ENCODE measurements around the gene CHST15.

CHST15 gene

GRCh38 chr10:124117833-124118232 is 24.4 kb upstream of the CHST15 start:
- Histone ChIP-seq H3F3A (ENCODE audit: control insufficient read depth, insufficient read depth) (peaks cover 9% of the 10 kb centered on the region), H3K27me3 (ENCODE audit: control insufficient read depth, low read length) (no peaks in the 10 kb centered on the region), H4K20me1 (ENCODE audit: control insufficient read depth, insufficient read depth, low read depth, low read length) (no peaks in the 10 kb centered on the region), H3K36me3 (ENCODE audit: control insufficient read depth, low read length) (no peaks in the 10 kb centered on the region), H3K4me1 (ENCODE audit: control insufficient read depth, low read length) (peaks cover 43% of the 10 kb centered on the region), H3K4me2 (ENCODE audit: low read length) (no peak overlapping the region), H3K9me3 (ENCODE audit: control insufficient read depth, insufficient read depth, low read length) (no peaks in the 10 kb centered on the region), H3K9me2 (replicated peaks; ENCODE audit: control insufficient read depth, low read length) (no peaks in the 10 kb centered on the region), H3K79me2 (ENCODE audit: control insufficient read depth, low read length) (no peaks in the 10 kb centered on the region), H3K4me3 (ENCODE audit: low read length) (no peak overlapping the region), H3K27ac (ENCODE audit: low read depth, low read length) (no peak overlapping the region)
- TF ChIP-seq CTCF (IDR thresholded peaks at IDR 0.05; ENCODE audit: low read depth, low read length, poor library complexity, severe bottlenecking) (no peak), EZH2phosphoT487 (IDR thresholded peaks at IDR 0.05; ENCODE audit: borderline replicate concordance, low read length) (no peak)

- H3K27ac ChIP-seq (ENCODE audit: low read depth, low read length), result no peak overlapping the region
- no peaks in the 10 kb centered on the region for H3K9me3 ChIP-seq (ENCODE audit: control insufficient read depth, insufficient read depth, low read length)
- H3K36me3 ChIP-seq (ENCODE audit: control insufficient read depth, low read length), result no peaks in the 10 kb centered on the region
- H3K9me2 ChIP-seq (replicated peaks; ENCODE audit: control insufficient read depth, low read length), result no peaks in the 10 kb centered on the region
- no peaks in the 10 kb centered on the region for H3K79me2 ChIP-seq (ENCODE audit: control insufficient read depth, low read length)
- H3K4me2 ChIP-seq (ENCODE audit: low read length), result no peak overlapping the region
- H3K4me1 ChIP-seq (ENCODE audit: control insufficient read depth, low read length), result peaks cover 40% of the 10 kb centered on the region
- H3K4me3 ChIP-seq (ENCODE audit: low read length), result no peak overlapping the region
- no peaks in the 10 kb centered on the region for H4K20me1 ChIP-seq (ENCODE audit: control insufficient read depth, insufficient read depth, low read depth, low read length)
- no peaks in the 10 kb centered on the region for H3K27me3 ChIP-seq (ENCODE audit: control insufficient read depth, low read length)
- no peak for TF ChIP-seq EZH2phosphoT487 (IDR thresholded peaks at IDR 0.05; ENCODE audit: borderline replicate concordance, low read length)
- no peak for TF ChIP-seq CTCF (IDR thresholded peaks at IDR 0.05; ENCODE audit: low read depth, low read length, poor library complexity, severe bottlenecking)
- H3F3A ChIP-seq (ENCODE audit: control insufficient read depth, insufficient read depth), result peaks cover 5% of the 10 kb centered on the region
Observed at GRCh38 chr10:124117511-124117785, 24.1 kb upstream of the CHST15 start.

DNA sequence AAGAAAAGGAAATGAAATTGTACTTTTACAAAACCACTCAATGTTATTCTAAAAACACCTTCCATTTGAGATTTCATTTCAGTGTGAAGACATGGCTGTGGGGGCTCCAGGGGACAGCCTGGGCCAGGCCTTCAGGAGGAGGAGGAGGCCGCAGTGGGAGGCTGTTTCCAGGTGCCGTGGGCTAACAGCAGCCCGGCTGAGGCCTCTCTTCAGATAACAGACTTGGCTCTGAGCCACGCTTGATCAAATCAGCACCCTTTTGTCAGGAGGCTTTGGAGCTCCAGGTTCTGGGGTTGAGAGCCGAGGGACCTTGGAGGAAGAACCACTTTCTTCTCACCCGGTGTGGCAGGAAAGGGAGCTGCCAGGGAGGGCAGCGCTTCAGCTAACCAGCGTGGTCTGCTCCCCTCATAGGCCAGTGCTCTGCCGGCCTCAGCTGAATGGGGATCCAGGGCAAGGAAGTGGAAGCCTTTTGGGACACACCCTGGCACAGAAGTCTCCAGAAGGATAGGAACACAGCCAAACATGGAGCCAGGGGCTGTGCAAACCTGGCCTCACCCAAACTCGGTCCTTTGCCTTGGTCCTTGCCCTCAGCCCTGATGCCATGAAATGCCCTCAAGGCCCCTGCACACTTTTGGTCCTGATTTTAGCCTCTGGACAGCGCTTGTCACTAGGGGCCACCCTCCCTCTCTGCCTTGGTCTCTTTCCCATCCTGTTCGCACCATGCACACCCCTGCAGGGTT is 23.5 kb upstream of the CHST15 start:
- Histone ChIP-seq H3K27me3 (ENCODE audit: control insufficient read depth, low read length) (no peaks in the 10 kb centered on the region), H3K9me3 (ENCODE audit: control insufficient read depth, insufficient read depth, low read length) (no peaks in the 10 kb centered on the region), H3K36me3 (ENCODE audit: control insufficient read depth, low read length) (no peaks in the 10 kb centered on the region), H3K9me2 (replicated peaks; ENCODE audit: control insufficient read depth, low read length) (no peaks in the 10 kb centered on the region), H3K79me2 (ENCODE audit: control insufficient read depth, low read length) (no peaks in the 10 kb centered on the region), H3K4me2 (ENCODE audit: low read length) (no peak overlapping the region), H3K4me3 (ENCODE audit: low read length) (no peak overlapping the region), H3K27ac (ENCODE audit: low read depth, low read length) (no peak overlapping the region), H4K20me1 (ENCODE audit: control insufficient read depth, insufficient read depth, low read depth, low read length) (no peaks in the 10 kb centered on the region), H3K4me1 (ENCODE audit: control insufficient read depth, low read length) (peaks cover 35% of the 10 kb centered on the region), H3F3A (ENCODE audit: control insufficient read depth, insufficient read depth) (0 out of 2 replicates have a peak, but pooled peaks cover 4% of the 10 kb centered on the region)
- TF ChIP-seq CTCF (IDR thresholded peaks at IDR 0.05; ENCODE audit: low read depth, low read length, poor library complexity, severe bottlenecking) (no peak), EZH2phosphoT487 (IDR thresholded peaks at IDR 0.05; ENCODE audit: borderline replicate concordance, low read length) (no peak)
